Mucosa of rectum (tissue), 2 donors: Measurements from ENCODE around the gene PABPC1L2A.
"Not testable (repeated sequence)": the region's sequence is repeated elsewhere in the genome, so short reads cannot be mapped to it uniquely, and the experiment has no call there.

Experiments
- H3K27ac ChIP-seq, 2 donors: one replicate each; pipeline ENCODE4 v1.7.0; 2013; ENCODE audit warnings: inconsistent platforms in 2 of 2, low read depth in 2 of 2, low read length in 2 of 2
- H3K27me3 ChIP-seq, 2 donors: one replicate each; pipeline ENCODE4 v1.7.0; 2013; ENCODE audit warnings: low read length in 2 of 2; ENCODE audit not compliant: control insufficient read depth in 2 of 2, insufficient read depth in 2 of 2
- H3K36me3 ChIP-seq, 2 donors: one replicate each; pipeline ENCODE4 v1.7.0; 2013; ENCODE audit warnings: low read length in 2 of 2; ENCODE audit not compliant: control insufficient read depth in 2 of 2, insufficient read depth in 2 of 2
- H3K4me1 ChIP-seq, 2 donors: one replicate each; pipeline ENCODE4 v1.7.0; 2013; ENCODE audit warnings: low read length in 2 of 2, mild to moderate bottlenecking in 1 of 2; ENCODE audit not compliant: control insufficient read depth in 2 of 2, insufficient read depth in 2 of 2
- H3K4me3 ChIP-seq, 2 donors: one replicate each; pipeline ENCODE4 v1.7.0; 2013; ENCODE audit warnings: low read length in 2 of 2
- H3K9ac ChIP-seq, 2 donors: one replicate each; pipeline ENCODE4 v1.7.0; 2013; ENCODE audit warnings: low read length in 2 of 2, low read depth in 1 of 2, mild to moderate bottlenecking in 1 of 2
- H3K9me3 ChIP-seq, 2 donors: one replicate each; pipeline ENCODE4 v1.7.0; 2013; ENCODE audit warnings: low read length in 2 of 2; ENCODE audit not compliant: control insufficient read depth in 2 of 2
- donor health status: healthy.
- donor health status: Normal muscosa, but diverticular disease.

PABPC1L2A gene

DNA sequence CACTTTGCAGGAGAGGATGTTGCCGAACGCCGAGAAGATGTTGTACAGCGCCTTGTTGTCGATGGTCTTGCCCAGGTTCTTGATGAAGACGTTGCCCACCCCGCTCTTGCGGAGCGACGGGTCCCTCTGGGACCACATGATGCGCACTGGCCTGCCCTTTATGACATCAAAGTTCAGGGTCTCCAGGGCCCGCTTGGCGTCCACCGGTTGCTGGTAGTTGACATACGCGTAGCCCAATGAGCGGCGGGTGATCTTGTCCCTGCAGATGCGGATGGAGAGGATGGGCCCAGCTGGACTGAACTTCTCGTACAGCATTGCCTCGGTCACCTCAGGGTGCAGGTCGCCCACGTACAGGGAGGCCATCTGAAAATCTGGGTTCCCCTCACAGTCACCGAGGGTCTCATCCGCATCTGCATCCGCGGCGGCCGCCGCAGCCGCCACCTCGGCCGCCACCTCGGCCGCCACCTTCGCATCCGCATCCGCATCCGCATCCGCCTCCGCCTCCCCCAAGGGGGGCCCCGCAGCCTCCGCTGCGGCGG is at the start of gene PABPC1L2A:
Gene PABPC1L2A, minus strand, starts transcription at position 489 of the 539 bp plus-strand sequence. Its CDS starts 126 bp downstream, at position 363.
- not testable (repeated sequence) for H3K36me3 ChIP-seq, H3K4me1 ChIP-seq, H3K9me3 ChIP-seq, H3K27me3 ChIP-seq, H3K4me3 ChIP-seq, H3K9ac ChIP-seq, H3K27ac ChIP-seq

DNA sequence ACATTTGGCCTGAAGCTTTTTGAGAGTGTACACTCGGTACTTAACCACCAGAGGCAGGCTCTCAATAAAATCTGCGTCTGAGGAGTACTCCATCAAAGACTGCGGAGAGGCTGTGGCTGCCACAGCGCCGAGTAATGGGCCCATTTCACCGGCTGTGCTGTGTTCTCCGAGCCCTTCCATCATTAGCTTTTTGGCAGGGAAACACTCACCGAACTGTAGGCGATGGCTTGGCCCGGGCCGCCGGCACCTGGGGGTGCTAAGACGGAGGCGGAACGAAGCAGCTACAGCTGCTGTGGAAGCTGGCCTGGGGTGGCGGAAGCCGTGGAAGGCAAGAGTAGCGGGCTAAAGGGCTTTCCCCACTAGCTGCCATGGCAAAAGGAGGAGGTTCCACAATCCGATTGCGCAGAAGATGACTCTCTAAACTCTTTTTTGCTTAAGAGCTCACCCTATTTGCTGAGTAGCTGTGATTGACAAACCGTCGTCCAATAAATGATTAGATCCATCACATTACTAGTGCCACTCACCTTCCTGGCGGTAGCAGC is 48.5 kb upstream of the PABPC1L2A start:
- no peak overlapping the region for H3K9ac ChIP-seq
- no peak overlapping the region for H3K27ac ChIP-seq
- no peaks in the 10 kb centered on the region for H3K36me3 ChIP-seq
- H3K27me3 ChIP-seq: no peaks in the 10 kb centered on the region
- H3K9me3 ChIP-seq: no peaks in the 10 kb centered on the region
- H3K4me3 ChIP-seq: no peak overlapping the region
- peaks cover 4 to 9% of the 10 kb centered on the region in 2 donors for H3K4me1 ChIP-seq

DNA sequence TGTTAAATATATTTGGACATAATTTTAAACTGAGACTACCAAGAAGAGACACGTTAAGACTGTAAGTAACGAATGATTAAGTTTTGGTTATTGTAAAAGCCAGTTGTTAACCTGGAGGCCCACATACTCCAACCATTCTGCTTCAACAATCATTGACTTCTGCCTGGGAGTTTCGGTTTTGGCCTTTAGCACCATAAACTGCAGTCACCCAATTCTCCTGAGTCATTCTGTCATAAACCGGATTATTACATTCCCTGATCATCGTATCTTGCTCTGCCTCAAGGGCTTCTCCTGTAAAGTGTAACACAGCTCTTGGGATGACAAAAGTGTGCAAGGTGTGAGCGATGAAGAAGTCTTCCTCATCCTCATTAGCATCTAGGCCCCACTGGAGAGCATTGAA is 46.9 kb upstream of the PABPC1L2A start:
- Histone ChIP-seq H3K36me3 (no peaks in the 10 kb centered on the region), H3K4me3 (no peak overlapping the region), H3K27me3 (no peaks in the 10 kb centered on the region), H3K4me1 (peaks cover 4 to 9% of the 10 kb centered on the region in 2 donors), H3K9ac (no peak overlapping the region), H3K9me3 (no peaks in the 10 kb centered on the region), H3K27ac (no peak overlapping the region)

DNA sequence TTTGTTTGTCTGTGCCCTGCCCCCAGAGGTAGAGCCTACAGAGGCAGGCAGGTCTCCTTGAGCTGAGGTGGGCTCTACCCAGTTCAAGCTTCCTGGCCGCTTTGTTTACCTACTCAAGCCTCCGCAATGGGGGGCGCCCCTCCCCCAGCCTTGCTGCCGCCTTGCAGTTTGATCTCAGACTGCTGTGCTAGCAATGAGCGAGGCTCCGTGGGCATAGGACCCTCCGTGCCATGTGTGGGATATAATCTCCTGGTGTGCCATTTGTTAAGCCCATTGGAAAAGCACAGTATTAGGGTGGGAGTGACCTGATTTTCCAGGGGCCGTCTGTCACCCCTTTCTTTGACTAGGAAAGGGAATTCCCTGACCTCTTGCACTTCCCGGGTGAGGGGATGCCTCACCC is 20.2 kb upstream of the PABPC1L2A start:
- not testable (repeated sequence) for H3K4me3 ChIP-seq, H3K4me1 ChIP-seq, H3K36me3 ChIP-seq, H3K27me3 ChIP-seq, H3K9ac ChIP-seq, H3K27ac ChIP-seq, H3K9me3 ChIP-seq

DNA sequence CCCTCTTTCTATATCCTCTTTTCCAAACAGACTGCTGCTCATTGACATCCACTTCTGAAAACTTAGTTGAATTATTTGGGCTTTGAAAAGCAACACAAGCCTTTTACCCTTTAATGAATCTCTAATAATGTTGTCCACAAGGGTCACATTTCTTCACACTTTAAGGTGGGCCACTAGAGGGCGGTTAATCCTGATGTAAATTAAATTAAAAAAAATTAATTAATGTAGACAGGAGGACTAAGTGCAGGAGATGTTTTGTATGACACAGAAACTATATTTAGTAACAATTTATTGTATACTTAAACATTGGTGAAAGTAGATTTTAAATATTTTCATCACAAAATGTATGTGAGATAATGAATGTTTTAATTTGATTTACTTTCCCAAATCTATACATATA is 7.5 kb upstream of the PABPC1L2A start:
- not testable (repeated sequence) for H3K9me3 ChIP-seq, H3K4me1 ChIP-seq, H3K4me3 ChIP-seq, H3K27ac ChIP-seq, H3K36me3 ChIP-seq, H3K9ac ChIP-seq, H3K27me3 ChIP-seq

DNA sequence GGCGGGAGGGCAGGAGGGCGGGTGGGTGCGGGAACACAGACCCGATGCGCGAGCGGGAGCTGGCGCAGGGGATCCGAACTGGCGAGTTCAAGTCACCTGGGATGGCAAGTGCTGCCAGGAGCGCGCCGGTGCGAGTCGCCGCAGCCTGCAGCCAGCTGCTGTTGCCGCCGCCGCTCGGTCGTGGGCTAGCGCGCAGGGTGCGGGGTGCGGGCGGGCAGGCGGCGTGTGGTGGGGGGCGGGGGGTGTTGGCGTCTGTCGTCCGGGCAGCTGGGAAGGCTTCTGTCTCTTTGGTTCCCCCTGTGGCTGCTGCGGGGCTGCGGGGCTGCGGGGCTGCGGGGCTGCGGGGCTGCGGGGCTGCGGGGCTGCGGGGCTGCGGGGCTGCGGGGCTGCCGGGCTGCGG is 572 bp upstream of the PABPC1L2A start:
- H3K27ac ChIP-seq, H3K36me3 ChIP-seq, H3K27me3 ChIP-seq: not testable (repeated sequence)

DNA sequence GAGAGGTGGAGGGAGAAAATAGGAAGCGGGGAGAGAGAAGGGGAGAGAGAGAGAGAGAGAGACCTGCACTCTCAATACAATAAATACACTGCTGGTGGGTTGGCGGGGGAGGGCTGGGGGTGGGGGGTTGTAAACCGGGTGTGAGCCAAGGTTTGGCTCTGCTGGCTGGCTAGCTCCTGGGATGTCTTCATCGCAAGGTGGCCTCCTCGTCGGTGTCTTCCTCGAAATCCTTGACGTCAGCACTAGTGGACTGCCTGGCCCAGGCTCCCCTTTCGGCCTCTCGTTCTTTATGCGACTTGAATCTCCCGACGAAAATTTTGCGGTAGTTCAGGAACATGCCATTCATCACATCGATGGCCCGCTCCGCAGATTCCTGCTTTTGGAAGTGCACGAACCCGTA is 715 bp downstream of the PABPC1L2A start:
- H3K4me1 ChIP-seq: not testable (repeated sequence)

More for the DNA sequence above, 572 bp upstream of the PABPC1L2A start:
- not testable (repeated sequence) for H3K4me3 ChIP-seq, H3K4me1 ChIP-seq, H3K9me3 ChIP-seq, H3K9ac ChIP-seq

DNA sequence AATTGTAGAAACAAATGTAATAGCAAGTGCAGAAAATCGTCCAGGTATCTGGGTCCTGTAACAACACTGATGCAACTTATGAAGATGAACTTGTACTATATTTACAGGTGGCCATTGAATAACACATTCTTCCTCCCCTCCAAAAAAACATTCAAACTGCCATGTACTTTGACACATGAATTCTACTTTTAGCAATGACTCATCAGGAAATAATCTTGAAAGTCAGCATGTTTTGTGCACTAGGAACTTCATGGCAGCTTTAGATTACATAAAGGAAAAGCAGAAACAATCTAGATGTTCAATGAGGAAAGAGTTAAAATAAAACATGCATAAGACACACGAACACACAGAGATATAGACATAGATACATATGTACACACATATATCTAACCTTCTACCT is 2.5 kb downstream of the PABPC1L2A start:
- no peaks in the 10 kb centered on the region for H3K9me3 ChIP-seq
- no peaks in the 10 kb centered on the region for H3K36me3 ChIP-seq
- no peaks in the 10 kb centered on the region for H3K4me1 ChIP-seq
- H3K27me3 ChIP-seq: no peaks in the 10 kb centered on the region
- H3K27ac ChIP-seq: no peak overlapping the region
- H3K4me3 ChIP-seq: no peak overlapping the region
- H3K9ac ChIP-seq: no peak overlapping the region

More for the DNA sequence above, 715 bp downstream of the PABPC1L2A start:
- H3K36me3 ChIP-seq, H3K4me3 ChIP-seq, H3K27ac ChIP-seq, H3K9ac ChIP-seq, H3K27me3 ChIP-seq, H3K9me3 ChIP-seq: not testable (repeated sequence)

DNA sequence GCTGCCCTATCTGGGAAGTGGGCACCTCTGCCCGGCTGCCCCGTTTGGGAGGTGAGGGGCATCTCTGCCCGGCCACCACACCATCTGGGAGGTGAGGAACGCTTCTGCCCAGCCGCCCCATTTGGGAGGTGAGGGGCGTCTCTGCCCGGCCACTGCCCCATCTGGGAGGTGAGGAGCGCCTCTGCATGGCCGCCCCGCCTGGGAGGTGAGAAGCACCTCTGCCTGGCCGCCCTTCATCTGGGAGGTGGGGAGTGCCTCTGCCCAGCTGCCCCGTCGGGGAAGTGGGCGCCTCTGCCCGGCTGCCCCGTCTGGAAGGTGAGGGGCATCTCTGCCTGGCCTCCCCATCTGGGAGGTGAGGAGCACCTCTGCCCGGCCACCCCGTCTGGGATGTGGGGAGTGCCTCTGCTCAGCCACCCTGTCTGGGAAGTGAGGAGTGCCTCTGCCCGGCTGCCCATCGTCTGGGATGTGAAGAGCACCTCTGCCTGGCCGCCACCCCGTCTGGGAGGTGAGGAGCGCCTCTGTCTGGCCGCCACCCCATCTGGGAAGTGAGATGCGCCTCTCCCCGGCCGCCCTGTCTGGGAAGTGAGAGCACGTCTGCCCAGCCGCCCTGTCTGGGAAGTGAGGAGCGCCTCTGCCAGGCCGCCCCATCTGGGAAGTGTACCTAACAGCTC is 9.8 kb downstream of the PABPC1L2A start:
- Histone ChIP-seq H3K9ac (no peak overlapping the region), H3K4me1 (no peaks in the 10 kb centered on the region), H3K27me3 (no peaks in the 10 kb centered on the region), H3K36me3 (no peaks in the 10 kb centered on the region), H3K27ac (no peak overlapping the region), H3K9me3 (no peaks in the 10 kb centered on the region), H3K4me3 (no peak overlapping the region)

DNA sequence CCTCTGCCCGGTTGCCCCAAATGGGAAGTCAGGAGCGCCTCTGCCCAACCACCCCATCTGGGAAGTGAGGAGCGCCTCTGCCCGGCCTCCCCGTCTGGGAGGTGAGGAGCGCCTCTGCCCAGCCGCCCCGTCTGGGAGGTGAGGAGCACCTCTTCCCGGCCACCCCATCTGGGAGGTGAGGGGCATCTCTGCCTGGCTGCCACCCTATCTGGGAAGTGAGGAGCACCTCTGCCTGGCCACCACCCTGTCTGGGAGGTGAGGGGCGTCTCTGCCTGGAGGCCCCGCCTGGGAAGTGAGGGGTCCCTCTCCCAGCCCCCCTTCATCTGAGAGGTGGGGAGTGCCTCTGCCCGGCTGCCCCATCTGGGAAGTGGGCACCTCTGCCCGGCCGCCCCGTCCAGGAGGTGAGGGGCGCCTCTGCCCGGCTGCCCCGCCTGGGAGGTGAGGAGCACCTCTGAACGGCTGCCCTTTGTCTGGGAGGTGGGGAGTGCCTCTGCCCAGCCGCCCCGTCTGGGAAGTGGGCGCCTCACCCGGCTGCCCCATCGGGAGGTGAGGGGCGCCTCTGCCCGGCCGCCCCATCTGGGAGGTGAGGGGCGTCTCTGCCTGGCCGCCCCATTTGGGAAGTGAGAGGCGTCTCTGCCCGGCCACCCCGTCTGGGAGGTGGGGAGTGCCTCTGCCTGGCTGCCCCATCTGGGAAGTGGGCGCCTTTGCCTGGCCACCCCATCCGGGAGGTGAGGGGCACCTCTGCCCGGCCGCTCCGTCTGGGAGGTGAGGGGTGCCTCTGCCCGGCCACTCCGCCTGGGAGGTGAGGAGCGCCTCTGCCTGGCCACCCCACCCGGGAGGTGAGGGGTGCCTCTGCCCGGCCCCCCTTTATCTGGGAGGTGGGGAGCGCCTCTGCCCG is 10.6 kb downstream of the PABPC1L2A start:
- Histone ChIP-seq H3K9ac (no peak overlapping the region), H3K27ac (no peak overlapping the region), H3K4me1 (no peaks in the 10 kb centered on the region), H3K36me3 (no peaks in the 10 kb centered on the region), H3K9me3 (no peaks in the 10 kb centered on the region), H3K4me3 (no peak overlapping the region), H3K27me3 (no peaks in the 10 kb centered on the region)
